Activated CD8-positive, alpha-beta memory T cell treated with anti-CD3 and anti-CD28 coated beads, Interleukin-2, amount 50 U/mL, for 4 hours (primary cell): ENCODE measurements around the gene METAP1D.
A peak's percentile ranks its signal among the peaks of the same experiment; 100 is the strongest.
"Not testable (repeated sequence)": the region's sequence is repeated elsewhere in the genome, so short reads cannot be mapped to it uniquely, and the experiment has no call there.

Experiments used
- DNase-seq: peaks from one replicate; pipeline ENCODE4 v3.0.0-alpha.2; 2020

METAP1D gene

DNA sequence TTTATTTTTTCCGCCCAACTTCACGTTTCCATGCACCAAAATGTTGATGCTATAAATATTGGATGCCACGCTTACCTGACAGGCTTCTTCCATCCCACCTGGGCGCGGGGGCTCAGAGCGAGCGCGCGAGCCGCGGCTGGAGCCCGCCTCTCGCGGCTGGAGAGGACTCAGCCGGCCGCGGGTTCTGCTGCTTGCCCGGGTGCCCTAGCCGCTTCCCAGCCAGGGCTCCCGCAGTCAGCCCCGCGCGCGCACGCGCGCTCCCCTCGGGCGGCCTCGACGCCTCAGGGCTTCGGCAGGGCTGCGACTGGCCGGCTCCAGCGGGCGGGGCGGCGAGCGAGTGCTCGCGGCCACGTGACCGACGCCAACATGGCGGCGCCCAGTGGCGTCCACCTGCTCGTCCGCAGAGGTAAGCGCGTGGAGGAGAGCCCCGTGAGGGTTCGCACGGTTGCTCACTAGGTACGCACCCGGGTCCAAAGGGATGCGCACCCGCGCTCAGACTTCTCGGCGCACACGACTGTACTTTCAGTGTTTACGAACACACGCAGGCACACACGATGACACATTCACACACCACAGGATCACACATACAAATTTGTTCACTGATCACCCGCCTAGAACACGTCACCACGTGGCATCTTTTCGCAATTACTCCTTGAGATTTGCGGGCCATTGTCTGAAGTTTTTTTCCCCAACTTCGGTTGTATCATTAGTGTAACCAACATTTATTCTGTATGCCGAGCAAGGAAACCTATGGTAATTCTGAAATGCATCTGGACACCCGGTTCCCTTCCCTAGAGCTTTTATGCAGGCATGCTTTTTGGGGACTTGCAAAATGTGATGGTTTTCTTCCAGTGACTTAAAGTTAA is at the start of gene METAP1D:
METAP1D (plus strand) TSS at position 350 of the 866 bp plus-strand sequence; CDS start at position 367, 17 bp downstream.
- peak; percentile 85 for DNase-seq

DNA sequence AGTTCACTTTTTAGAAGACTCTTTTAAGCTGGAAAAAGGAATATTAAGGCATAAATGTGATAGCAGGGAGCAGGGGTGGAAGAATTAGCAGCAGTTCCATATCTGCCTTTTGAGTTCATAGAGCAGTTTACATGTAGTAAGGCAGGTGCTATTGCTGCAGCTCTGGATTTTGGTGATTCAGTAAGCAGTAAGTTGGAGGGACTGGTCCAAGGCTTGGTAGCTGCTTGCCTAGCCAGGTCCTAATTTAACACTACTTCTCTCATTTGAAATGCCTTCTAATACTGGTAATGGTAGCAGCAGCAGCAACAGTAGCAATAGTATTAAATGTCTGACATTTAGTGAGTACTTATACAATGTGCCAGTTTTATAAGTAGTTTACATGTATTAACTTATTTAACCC is 47.5 kb upstream of the METAP1D start:
- no peak for DNase-seq

DNA sequence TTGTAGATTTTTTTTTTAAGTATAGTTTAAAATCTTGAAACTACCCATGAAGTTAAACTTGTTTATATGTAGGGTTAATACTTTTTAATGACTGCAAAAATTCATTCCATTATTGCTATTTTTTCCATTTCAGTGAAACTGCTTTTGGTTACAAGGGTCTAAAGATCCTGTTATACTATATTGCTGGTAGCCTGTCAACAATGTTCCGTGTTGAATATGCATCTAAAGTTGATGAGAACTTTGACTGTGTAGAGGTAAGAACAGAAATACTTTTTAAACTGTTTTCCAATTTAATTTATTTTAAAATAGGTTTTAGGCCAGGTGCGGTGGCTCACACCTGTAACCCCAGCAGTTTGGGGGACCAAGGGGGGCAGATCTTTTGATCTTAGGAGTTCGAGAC is 47.0 kb upstream of the METAP1D start:
- DNase-seq: no peak

DNA sequence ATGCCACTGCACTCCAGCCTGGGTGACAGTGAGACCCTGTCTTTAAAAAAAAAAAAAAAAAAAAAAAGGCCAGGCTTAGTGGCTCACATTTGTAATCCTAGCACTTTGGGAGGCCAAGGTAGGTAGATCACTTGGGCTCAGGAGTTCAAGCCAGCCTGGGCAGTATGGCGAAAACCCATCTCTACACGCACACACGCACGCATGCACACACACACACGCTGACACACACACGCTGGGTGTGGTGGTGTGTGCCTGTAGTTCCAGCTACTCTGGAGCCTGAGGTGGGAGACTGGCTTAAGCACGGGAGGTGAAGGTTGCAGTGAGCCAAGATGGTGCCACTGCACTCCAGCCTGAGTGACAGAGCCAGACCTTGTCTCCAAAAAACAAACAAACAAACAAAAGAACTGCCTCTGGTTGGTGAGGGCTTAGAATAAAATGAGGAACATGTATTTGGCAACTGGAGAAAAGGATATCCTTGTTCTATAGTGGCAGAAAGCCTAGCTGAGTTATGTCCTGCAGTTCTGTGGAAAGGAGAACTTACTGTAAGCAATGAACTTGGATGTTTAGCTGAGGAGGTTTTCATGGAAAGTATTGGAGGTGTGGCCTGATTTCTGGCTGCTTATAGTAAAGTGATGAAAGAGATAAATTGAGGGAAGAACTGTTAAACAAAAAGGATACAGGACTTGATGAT is 43.5 kb upstream of the METAP1D start:
- DNase-seq: no peak

DNA sequence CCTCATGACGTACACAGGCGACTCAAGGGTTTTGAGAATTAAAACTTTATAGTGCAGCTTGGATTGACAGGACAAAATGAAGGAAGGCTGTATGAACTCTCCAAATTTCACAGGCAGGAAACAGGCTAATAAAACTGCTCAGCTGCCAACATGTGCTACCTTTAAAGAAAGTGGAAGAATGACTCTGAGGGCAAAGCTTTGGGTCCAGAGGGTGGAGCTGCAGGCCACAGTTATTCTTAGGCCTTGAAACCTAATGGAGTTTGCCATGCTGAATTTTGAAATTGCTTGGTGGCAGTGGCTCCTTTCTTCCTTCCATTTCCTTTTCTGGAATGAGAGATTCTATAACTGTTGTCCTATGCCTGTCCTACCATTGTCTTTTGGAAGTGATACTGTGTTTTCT is 42.7 kb upstream of the METAP1D start:
- no peak for DNase-seq

DNA sequence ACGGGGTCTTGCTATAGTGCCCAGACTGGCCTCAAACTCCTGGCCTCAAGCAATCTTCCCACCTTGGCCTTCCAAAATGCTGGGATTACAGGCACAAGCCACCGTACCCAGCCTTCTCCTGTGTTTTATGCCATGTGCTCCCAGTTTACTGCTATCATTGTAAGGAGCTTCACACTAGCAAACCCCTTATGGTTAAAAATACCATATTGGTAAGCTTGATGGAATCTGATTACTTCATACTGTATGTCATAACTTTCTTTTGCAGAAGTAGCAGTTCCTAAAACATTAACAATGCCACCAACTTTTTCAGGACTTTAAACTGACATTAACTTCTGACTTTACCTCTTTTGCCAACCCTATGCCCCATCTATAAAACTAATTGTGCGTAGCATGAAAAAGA is 41.3 kb upstream of the METAP1D start:
- no peak for DNase-seq

DNA sequence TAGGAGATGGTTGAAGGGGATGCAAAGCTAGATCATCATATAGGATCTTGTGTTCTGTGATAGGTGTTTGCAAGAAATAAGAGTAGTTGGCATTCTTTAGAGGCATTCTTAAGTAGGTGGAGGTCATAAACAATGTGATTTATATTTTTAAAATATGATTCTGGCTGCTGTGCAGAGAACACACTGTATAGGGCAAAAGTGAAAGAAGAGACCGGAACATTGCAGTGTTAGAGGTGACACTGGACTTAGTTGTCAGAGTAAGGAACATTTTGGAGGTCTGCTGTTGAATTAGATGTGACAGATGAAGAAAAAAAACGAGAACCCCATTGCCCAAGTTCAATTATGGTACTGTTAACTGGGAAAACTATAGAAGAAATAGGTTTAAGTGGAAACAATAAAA is 39.8 kb upstream of the METAP1D start:
- no peak for DNase-seq

DNA sequence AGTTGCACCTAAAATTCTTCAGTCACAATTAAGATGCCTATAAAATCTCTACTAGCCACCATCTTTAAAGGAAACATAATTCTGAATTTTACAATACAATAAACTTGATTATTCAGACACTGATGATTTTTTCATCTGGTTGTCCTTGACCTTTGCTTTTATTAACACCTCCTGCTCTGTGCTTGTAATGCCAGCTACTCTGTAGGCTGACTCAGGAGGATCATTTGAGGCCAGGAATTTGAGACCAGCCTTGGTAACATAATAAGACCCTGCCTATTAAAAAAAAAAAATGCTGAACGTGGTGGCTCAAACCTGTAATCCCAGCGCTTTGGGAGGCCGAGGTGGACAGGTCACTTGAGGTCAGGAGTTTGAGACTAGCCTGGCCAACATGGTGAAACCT is 39.2 kb upstream of the METAP1D start:
- no peak for DNase-seq

DNA sequence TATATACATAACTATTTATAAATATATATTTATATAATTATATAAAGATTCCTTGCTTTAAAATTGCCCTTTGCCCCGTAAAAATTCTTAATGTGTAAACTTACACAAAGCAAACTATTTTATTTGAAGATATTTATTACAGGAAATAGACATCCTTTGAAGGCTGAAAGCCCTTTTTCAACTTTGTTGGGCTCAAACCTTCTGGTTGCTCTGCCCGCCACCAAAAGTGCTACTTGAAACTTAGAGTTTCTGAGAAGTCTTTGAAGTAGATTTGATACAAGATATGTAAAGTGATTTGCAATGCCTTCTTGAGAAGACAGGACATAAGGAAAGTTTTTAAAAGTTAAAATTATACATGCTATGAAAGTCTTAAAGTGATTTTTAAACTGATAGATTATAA is 36.6 kb upstream of the METAP1D start:
- no peak for DNase-seq

DNA sequence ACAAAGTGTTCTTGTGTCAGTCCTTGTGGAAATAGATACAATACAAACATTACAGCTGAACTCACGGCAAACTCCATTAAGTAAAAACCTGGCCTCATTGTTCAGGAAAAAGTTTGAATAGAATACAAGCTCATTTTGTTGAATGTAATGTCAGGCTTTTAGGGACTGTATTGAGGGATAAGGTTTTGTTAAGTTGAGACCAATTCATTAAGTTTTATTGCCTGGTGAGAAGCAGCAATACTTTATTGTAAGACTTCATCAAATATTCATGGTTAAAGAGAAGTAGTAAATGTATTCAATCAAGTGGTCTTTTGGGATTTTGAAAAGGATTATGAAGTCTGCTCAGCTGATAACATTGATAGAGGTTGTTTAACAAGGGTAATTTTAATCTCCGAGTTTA is 35.4 kb upstream of the METAP1D start:
- no peak for DNase-seq

DNA sequence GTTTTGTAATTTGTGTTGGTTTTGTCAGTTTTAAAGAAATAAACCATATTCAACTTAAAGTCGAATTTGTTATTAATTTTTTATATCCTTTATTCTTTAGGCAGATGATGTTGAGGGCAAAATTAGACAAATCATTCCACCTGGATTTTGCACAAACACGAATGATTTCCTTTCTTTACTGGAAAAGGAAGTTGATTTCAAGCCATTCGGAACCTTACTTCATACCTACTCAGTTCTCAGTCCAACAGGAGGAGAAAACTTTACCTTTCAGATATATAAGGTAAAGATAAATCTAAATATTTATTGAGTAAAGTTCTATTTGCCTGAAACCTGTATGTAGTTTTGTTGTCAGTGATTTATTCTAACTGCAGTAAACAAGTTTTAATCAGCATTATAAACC is 34.5 kb upstream of the METAP1D start:
- no peak for DNase-seq

DNA sequence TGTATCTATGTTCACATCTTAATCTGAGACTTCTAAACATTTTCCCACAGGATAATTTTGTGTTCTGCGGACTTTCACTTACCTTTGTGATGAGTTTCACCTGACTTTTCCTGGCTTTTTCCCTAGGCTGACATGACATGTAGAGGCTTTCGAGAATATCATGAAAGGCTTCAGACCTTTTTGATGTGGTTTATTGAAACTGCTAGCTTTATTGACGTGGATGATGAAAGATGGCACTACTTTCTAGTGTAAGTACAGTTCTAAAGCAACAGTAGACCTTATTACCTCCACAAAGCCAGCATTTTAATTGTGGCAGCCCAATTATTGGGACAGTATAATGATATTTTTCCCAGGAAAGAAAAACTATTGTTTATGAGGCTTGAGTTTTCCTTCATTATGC is 34.1 kb upstream of the METAP1D start:
- no peak for DNase-seq

DNA sequence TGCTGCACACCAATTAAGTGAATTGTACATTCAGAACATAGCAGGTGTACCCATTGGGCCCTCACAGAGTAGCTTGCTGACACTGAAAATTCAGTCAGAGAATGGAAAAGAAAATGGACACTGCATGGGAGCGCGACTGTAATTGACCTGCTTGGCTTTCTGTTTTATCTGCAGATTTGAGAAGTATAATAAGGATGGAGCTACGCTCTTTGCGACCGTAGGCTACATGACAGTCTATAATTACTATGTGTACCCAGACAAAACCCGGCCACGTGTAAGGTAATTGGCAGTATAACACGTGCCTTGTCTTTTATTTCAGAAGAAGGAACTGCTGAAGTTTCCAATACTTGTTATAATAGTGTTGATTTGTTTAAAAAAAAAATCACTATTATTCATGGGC is 33.5 kb upstream of the METAP1D start:
- DNase-seq: no peak

DNA sequence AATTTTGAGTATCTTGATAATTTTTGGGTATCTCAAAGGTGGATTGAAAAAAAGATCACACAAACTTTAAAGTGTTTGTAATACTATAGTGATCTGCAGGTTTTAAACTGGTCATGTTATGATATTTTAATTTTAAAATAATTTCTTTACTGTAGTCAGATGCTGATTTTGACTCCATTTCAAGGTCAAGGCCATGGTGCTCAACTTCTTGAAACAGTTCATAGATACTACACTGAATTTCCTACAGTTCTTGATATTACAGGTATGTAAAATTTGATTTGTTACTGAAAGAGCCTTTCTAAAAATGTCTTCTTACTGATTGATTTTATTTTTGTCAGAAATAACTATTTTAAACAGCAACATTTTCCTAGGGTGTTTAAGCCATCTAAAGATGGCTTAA is 33.1 kb upstream of the METAP1D start:
- DNase-seq: no peak

DNA sequence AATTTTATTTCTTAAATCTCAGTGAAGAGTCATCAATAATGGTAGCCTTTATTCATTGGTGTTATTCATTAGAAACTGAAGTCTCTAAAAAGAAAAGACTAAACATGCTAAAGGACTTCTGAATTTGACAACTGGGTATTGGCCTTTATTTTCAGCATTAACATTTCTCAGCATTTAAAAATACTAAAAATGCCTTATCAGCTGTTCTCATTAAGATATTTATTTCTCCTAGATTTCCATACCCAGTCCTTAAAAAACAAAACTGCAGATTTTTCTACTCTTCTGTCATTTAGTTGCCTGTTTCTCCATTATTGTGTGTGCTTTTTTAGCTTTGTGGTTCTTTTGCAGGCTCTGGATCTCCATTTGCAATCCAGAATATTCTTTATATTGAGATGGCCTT is 31.2 kb upstream of the METAP1D start:
- no peak for DNase-seq

DNA sequence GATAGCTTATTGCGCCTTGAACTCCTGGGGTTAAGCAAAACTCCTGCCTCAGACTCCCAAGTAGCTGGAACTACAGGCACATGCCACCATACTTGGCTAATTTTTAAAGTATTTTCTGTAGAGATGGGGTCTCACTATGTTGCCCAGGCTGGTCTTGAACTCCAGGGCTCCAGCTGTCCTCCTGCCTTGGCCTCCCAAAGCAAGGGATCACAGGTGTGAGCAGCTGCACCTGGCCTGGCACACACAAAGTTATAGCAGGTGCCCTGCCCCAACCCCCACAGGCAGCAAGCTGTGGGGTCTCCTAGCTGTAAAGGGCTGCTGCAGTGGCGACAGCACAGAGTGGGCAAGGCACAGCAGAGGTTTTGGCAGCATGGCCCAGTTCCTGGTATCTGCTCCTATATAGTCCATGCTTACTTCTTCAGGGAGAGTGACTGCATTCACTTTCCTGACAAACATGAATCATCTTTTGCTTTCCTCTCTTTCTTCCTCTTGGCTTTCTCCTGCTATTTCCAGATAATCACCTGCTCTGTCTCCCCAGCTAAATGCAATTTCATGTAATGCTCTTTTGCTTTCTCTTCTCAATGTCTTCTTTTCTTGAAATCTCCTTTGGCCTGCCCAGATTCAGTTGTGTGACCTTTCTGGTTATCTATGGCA is 27.3 kb upstream of the METAP1D start:
- DNase-seq: no peak

DNA sequence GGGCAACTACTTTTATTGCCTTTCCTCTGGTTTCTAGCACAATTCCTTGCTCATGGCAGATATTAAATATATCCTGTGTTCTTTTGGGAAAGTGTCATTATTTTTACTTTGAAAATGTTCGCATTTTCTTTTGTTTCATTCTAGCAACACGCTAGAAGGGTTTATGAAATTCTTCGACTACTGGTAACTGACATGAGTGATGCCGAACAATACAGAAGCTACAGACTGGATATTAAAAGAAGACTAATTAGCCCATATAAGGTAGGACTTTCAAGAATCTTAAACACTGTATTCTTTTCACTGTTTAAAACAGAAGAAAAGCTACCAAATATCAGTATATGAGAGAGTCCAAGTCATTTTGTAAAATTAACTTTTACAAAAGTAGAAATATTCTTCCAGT is 20.6 kb upstream of the METAP1D start:
- DNase-seq: no peak

DNA sequence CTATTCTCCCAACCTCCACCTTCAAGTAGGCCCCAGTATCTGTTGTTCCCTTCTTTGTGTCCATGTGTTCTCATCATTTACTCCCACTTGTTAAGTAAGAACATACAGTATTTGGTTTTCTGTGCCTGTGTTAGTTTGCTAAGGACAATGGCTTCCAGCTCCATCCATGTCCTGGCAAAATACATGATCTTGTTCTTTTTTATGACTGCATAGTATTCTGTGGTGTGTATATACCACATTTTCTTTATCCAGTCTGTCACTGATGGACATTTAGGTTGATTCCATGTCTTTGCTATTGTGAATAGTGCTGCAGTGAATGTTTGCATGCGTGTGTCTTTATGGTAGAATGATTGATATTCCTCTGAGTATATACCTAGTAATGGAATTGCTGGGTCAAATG is 15.8 kb upstream of the METAP1D start:
- DNase-seq: not testable (repeated sequence)

DNA sequence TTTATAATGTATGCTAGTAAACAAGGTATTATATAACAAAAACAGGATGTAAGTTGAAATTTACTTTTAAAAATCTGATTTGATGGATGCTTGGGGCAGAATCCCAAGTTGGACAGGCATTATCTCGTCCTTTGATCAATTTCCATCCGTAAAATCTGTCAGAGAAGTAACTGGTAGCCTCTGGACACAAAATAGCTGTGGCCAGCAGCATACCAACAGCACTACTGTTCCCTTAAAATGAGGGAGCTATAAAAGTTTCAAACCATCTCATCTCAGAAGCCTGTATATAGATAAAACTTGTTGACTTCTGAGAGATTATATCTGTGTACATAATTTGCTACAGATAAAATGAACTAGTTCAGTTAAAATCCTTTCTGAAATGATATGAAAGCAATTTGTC is 14.7 kb upstream of the METAP1D start:
- DNase-seq: no peak

DNA sequence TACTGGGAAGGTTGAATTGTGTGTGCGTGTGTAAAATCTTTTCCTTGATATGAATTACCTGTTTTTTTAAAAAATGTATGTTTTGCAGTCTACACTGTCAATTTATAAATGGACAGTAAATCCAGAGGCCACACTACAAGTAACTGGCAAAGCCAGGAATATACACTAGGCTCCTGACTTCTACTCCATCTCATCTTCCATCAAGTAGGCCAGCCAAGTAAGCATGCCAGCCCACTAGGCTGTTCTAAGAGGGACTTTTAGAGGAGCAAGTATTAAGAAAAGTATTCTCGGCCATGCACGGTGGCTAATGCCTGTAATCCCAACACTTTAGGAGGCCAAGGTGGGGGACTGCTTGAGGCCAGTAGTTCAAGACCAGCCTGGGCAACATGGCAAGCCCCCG is 13.0 kb upstream of the METAP1D start:
- no peak for DNase-seq

DNA sequence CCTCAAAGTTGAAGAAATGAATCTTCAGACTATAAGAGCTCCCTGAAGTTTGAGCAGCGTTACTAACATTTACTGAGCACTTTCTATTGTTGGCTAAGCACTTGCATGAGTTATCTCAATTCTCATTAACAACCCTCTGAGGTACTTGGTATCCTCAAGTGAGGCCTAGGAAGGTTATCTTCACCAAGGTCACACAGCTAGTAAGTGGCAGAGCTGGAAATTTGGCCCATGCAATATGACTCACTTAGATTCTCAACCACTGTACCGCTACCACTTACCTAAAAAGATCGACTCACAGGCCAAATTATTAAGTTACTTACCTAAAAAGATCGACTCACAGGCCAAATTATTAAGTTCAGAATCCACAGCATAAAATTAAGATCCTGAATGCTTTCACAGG is 8.7 kb upstream of the METAP1D start:
- no peak for DNase-seq

DNA sequence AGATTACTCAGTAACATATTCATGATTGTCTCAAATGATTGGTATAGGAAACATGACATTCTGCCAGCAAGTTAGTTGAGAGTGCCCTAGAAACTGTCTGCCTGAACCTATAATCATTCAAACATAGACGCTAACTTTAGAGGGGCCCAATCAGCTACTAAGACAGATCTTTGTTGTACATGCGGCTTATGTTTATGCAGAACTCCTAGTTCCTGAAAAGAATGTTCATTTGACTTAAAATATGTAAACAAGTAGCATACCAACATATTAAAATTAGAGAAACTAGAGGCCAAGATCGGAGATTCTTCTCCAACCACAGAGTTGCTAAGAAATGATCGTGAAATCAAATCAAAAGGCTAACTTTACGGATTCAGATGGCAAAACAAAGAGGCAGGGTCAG is 4.2 kb upstream of the METAP1D start:
- DNase-seq: no peak

DNA sequence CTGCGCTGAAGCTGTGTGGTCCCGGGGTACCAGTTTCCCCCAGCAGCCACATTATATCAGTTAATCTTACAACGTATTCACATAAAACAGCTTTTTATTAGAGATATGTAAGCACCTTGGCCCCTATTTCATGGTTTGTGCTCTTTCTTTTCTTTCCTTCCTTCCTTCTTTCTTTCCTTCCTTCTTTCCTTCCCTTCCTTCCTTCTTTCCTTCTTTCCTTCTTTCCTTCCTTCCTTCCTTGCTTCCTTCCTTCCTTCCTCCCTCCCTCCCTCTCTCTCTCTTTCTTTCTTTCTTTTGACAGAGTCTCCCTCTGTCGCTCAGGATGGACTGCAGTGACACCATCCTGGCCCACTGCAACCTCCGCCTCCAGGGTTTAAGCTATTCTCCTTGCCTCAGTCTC is 3.7 kb upstream of the METAP1D start:
- DNase-seq: no peak

DNA sequence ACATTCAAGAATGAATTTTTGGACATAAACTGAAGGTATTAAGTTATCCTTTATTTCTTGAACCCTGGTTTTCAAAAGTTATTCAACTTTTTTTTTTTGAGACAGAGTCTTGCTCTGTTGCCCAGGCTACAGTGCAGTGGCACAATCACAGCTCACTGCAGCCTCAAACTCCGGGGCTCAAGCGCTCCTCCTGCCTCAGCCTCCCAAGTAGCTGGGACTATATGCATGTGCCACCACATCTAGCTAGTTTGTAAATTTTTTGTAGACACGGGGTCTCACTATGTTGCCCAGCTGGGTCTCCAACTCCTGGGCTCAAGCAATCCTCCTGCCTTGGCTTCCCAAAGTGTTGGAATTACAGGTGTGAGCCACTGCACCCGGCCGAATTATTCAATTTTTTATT is 2.7 kb upstream of the METAP1D start:
- DNase-seq: not testable (repeated sequence)
